ENCODE measurements around the gene OPCML. TPM values are rescaled to one million over a fixed set of nuclear protein-coding genes. Genes with fewer than 3 reads are reported as not detected.
A peak's percentile ranks its signal among the peaks of the same experiment; 100 is the strongest.

Gene OPCML
- total and polyA plus RNA-seq, 4 donors = under 0.01 to 0.01 TPM; not detected in 2

DNA sequence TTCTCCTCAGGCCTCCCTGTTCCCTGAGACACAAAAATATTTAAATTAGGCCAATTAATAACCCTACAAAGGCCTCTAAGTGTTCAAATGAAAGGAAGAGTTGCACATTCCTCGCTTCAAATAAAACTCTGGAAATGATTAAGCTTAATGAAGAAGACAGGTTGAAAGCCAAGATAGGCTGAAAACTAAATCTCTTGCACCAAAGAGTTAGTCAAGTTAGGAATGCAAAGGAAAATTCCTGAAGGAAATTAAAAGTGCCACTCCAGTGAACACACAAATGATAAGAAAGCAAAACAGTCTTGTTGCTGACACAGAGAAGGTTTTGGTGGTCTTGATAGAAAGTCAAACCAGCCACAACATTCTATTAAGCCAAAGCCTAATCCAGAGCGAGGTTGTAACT, 574.4 kb downstream of the OPCML start:
- WGBS = 78% methylated on average over 2 of the region's 2 CpGs
- H3K9ac ChIP-seq (ENCODE audit: low read depth in 1 of 2, low read length in 2 of 2) = no peak overlapping the region
- no peak for TF ChIP-seq RXRA (IDR thresholded peaks at IDR 0.05)
- TF ChIP-seq GABPA (IDR thresholded peaks at IDR 0.05 in 1 of 2, conservative IDR thresholded peaks at IDR 0.05 in 1 of 2) = no peak
- TF ChIP-seq, protein P1, sequence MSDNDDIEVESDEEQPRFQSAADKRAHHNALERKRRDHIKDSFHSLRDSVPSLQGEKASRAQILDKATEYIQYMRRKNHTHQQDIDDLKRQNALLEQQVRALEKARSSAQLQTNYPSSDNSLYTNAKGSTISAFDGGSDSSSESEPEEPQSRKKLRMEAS (IDR thresholded peaks at IDR 0.05) = no peak
- no peak for TF ChIP-seq FOXA1 (IDR thresholded peaks at IDR 0.05)
- TF ChIP-seq, protein P2, sequence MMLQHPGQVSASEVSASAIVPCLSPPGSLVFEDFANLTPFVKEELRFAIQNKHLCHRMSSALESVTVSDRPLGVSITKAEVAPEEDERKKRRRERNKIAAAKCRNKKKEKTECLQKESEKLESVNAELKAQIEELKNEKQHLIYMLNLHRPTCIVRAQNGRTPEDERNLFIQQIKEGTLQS (IDR thresholded peaks at IDR 0.05) = no peak
- TF ChIP-seq, protein P3, sequence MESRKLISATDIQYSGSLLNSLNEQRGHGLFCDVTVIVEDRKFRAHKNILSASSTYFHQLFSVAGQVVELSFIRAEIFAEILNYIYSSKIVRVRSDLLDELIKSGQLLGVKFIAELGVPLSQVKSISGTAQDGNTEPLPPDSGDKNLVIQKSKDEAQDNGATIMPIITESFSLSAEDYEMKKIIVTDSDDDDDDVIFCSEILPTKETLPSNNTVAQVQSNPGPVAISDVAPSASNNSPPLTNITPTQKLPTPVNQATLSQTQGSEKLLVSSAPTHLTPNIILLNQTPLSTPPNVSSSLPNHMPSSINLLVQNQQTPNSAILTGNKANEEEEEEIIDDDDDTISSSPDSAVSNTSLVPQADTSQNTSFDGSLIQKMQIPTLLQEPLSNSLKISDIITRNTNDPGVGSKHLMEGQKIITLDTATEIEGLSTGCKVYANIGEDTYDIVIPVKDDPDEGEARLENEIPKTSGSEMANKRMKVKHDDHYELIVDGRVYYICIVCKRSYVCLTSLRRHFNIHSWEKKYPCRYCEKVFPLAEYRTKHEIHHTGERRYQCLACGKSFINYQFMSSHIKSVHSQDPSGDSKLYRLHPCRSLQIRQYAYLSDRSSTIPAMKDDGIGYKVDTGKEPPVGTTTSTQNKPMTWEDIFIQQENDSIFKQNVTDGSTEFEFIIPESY (IDR thresholded peaks at IDR 0.05) = no peak
- TF ChIP-seq RAD21 (IDR thresholded peaks at IDR 0.05) = no peak
- TF ChIP-seq, protein P4, sequence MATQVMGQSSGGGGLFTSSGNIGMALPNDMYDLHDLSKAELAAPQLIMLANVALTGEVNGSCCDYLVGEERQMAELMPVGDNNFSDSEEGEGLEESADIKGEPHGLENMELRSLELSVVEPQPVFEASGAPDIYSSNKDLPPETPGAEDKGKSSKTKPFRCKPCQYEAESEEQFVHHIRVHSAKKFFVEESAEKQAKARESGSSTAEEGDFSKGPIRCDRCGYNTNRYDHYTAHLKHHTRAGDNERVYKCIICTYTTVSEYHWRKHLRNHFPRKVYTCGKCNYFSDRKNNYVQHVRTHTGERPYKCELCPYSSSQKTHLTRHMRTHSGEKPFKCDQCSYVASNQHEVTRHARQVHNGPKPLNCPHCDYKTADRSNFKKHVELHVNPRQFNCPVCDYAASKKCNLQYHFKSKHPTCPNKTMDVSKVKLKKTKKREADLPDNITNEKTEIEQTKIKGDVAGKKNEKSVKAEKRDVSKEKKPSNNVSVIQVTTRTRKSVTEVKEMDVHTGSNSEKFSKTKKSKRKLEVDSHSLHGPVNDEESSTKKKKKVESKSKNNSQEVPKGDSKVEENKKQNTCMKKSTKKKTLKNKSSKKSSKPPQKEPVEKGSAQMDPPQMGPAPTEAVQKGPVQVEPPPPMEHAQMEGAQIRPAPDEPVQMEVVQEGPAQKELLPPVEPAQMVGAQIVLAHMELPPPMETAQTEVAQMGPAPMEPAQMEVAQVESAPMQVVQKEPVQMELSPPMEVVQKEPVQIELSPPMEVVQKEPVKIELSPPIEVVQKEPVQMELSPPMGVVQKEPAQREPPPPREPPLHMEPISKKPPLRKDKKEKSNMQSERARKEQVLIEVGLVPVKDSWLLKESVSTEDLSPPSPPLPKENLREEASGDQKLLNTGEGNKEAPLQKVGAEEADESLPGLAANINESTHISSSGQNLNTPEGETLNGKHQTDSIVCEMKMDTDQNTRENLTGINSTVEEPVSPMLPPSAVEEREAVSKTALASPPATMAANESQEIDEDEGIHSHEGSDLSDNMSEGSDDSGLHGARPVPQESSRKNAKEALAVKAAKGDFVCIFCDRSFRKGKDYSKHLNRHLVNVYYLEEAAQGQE (IDR thresholded peaks at IDR 0.05) = no peak
- no peak for TF ChIP-seq SP1 (IDR thresholded peaks at IDR 0.05)
- no peak for TF ChIP-seq HNF4A (conservative IDR thresholded peaks at IDR 0.05)
- TF ChIP-seq EGR1 (IDR thresholded peaks at IDR 0.05; ENCODE audit: low read depth in 2 of 2) = no peak
- no peaks in the 10 kb centered on the region for H3K9me3 ChIP-seq (ENCODE audit: control insufficient read depth in 4 of 4, low read length in 3 of 4)
- H3K4me3 ChIP-seq (ENCODE audit: low read depth in 1 of 3, low read length in 3 of 3) = no peak overlapping the region
- H3K27me3 ChIP-seq (ENCODE audit: control insufficient read depth in 4 of 4, insufficient read depth in 4 of 4, low read length in 3 of 4) = peaks cover 0 to 4% (median 0%) of the 10 kb centered on the region in 4 donors
- no peaks in the 10 kb centered on the region for H3K4me1 ChIP-seq (ENCODE audit: control insufficient read depth in 4 of 4, insufficient read depth in 4 of 4, low read length in 3 of 4)
- H3K36me3 ChIP-seq (ENCODE audit: control insufficient read depth in 4 of 4, insufficient read depth in 3 of 4, low read depth in 1 of 4, low read length in 3 of 4) = no peaks in the 10 kb centered on the region
- no peak overlapping the region for H3K27ac ChIP-seq (ENCODE audit: low read depth in 1 of 2, low read length in 2 of 2)
- no peak for DNase-seq (ENCODE audit: low spot score)

DNA sequence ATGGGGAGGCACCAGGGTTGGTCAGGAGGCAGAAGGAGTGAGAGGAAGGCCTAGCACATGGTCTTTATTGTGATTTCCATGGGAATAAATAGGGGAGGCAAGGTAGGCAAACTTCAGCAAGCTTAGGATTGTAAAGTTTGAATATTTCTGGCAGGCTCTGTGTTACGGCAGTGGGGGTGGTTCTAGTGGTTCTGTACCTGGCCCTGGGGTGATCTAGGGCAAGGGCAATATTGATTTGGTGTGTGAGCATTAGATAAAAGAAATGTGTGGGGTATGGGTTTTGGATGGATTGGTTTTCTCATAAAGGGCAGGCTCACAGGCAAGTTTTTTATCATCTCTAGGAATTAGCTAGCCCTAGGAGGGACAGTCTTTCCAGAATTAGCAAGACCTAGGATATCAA, 584.0 kb downstream of the OPCML start:
- 26% methylated on average over 1 of the region's 1 CpG for whole genome bisulfite sequencing
- TF ChIP-seq YY1 (IDR thresholded peaks at IDR 0.05) (no peak), SP1 (IDR thresholded peaks at IDR 0.05) (no peak), RXRA (IDR thresholded peaks at IDR 0.05) (peak in 1 of 2 donors; percentile 48), FOXA2 (IDR thresholded peaks at IDR 0.05) (peak; percentile 12), TAF1 (conservative IDR thresholded peaks at IDR 0.05) (no peak), GABPA (IDR thresholded peaks at IDR 0.05 in 1 of 2, conservative IDR thresholded peaks at IDR 0.05 in 1 of 2) (no peak), HNF4A (conservative IDR thresholded peaks at IDR 0.05) (peak in 1 of 2 donors; percentile 46)
- TF ChIP-seq, protein P3 (IDR thresholded peaks at IDR 0.05) = no peak
- TF ChIP-seq, protein P4 (IDR thresholded peaks at IDR 0.05) = no peak
- TF ChIP-seq, protein P1 (IDR thresholded peaks at IDR 0.05) = no peak

More for the DNA sequence above, 584.0 kb downstream of the OPCML start:
- Histone ChIP-seq H3K9me3 (ENCODE audit: control insufficient read depth in 4 of 4, low read length in 3 of 4) (no peaks in the 10 kb centered on the region), H3K9ac (ENCODE audit: low read depth in 1 of 2, low read length in 2 of 2) (no peak overlapping the region), H3K36me3 (ENCODE audit: control insufficient read depth in 4 of 4, insufficient read depth in 3 of 4, low read depth in 1 of 4, low read length in 3 of 4) (no peaks in the 10 kb centered on the region), H3K27me3 (ENCODE audit: control insufficient read depth in 4 of 4, insufficient read depth in 4 of 4, low read length in 3 of 4) (peaks cover 0 to 2% (median 0%) of the 10 kb centered on the region in 4 donors), H3K4me3 (ENCODE audit: low read depth in 1 of 3, low read length in 3 of 3) (no peak overlapping the region), H3K27ac (ENCODE audit: low read depth in 1 of 2, low read length in 2 of 2) (no peak overlapping the region), H3K4me1 (ENCODE audit: control insufficient read depth in 4 of 4, insufficient read depth in 4 of 4, low read length in 3 of 4) (peaks cover 4 to 17% (median 11%) of the 10 kb centered on the region in 4 donors)
- no peak for DNase-seq (ENCODE audit: low spot score)
